IMR-90 (cell line): ENCODE data around the gene SPRED3. TPM values are rescaled to one million over a fixed set of nuclear protein-coding genes. Genes with fewer than 3 reads are reported as not detected.

ENCODE experiments used
- ATAC-seq: fragments of 200-7000 bp; cut with Tn5 transposase; 2 replicates; pipeline ENCODE4 v1.9.1; 2020; ENCODE audit warnings: low read depth, mild to moderate bottlenecking, moderate library complexity
- BruUV-seq: library from RNA; stranded (reverse); fragments of 400-500 nt; replicated peaks from 2 replicates; lab custom pipeline; 2021; lab: Mats Ljungman, UMichigan
- CTCF ChIA-PET: fragments of 300-600 bp; formaldehyde crosslinking; extraction: SDS; loops from one replicate; lab custom pipeline; 2021; ENCODE audit warnings: antibody characterized with exemption; lab: Yijun Ruan, JAX
- POLR2A ChIA-PET: fragments of 300-600 bp; sonication (Branson Sonifier 250); formaldehyde crosslinking; loops from one replicate; lab custom pipeline; 2022; ENCODE audit warnings: antibody characterized with exemption; ENCODE audit not compliant: unreplicated experiment; lab: Charles Lee
- DNase-seq: peaks from one replicate; pipeline ENCODE4 v3.0.0; 2013
- H2AFZ ChIP-seq: replicated peaks from 2 replicates; pipeline ENCODE3; 2013; ENCODE audit warnings: low read length, mild to moderate bottlenecking; ENCODE audit not compliant: poor library complexity
- H2AK5ac ChIP-seq: 2 replicates; pipeline ENCODE4 v1.6.1; 2013; ENCODE audit warnings: low read depth, low read length, inconsistent platforms
- H2AK9ac ChIP-seq: replicated peaks from 2 replicates; pipeline ENCODE3; 2013; ENCODE audit warnings: mild to moderate bottlenecking, low read depth, low read length, moderate library complexity; ENCODE audit not compliant: poor library complexity
- H2BK120ac ChIP-seq: 2 replicates; pipeline ENCODE4 v1.6.1; 2013; ENCODE audit warnings: low read depth, low read length, inconsistent platforms
- H2BK15ac ChIP-seq: 3 replicates; pipeline ENCODE4 v1.6.1; 2013; ENCODE audit warnings: low read depth, low read length, inconsistent platforms
- H2BK20ac ChIP-seq: 2 replicates; pipeline ENCODE4 v1.6.1; 2013; ENCODE audit warnings: low read depth, mild to moderate bottlenecking, inconsistent platforms, low read length, moderate library complexity
- H2BK5ac ChIP-seq: 2 replicates; pipeline ENCODE4 v1.6.1; 2013; ENCODE audit warnings: mild to moderate bottlenecking, low read depth, low read length, inconsistent platforms; ENCODE audit not compliant: poor library complexity, severe bottlenecking
- H3K14ac ChIP-seq: replicated peaks from 2 replicates; pipeline ENCODE4 v1.6.1; 2013; ENCODE audit warnings: low read depth, low read length, inconsistent platforms
- H3K18ac ChIP-seq: 2 replicates; pipeline ENCODE4 v1.6.1; 2013; ENCODE audit warnings: low read depth, low read length, control low read depth
- H3K23ac ChIP-seq: 2 replicates; pipeline ENCODE4 v1.6.1; 2013; ENCODE audit warnings: low read depth, low read length, inconsistent platforms
- H3K27ac ChIP-seq: 2 replicates; pipeline ENCODE4 v1.5.1; 2013; ENCODE audit warnings: mild to moderate bottlenecking, control low read depth, low read length; ENCODE audit not compliant: insufficient read depth
- H3K27me3 ChIP-seq: 2 replicates; pipeline ENCODE4 v1.6.1; 2013; ENCODE audit warnings: low read length; ENCODE audit not compliant: control insufficient read depth, insufficient read depth
- H3K36me3 ChIP-seq: 2 replicates; pipeline ENCODE4 v1.6.1; 2013; ENCODE audit warnings: low read length, mixed read lengths; ENCODE audit not compliant: control insufficient read depth, insufficient read depth
- H3K4ac ChIP-seq: 2 replicates; pipeline ENCODE4 v1.6.1; 2013; ENCODE audit warnings: low read depth, low read length, inconsistent platforms
- H3K4me1 ChIP-seq: 2 replicates; pipeline ENCODE4 v1.6.1; 2013; ENCODE audit warnings: low read length, mixed read lengths; ENCODE audit not compliant: control insufficient read depth, insufficient read depth
- H3K4me2 ChIP-seq: 2 replicates; pipeline ENCODE4 v1.6.1; 2013; ENCODE audit warnings: low read depth, mild to moderate bottlenecking, control low read depth, low read length, moderate library complexity
- H3K4me3 ChIP-seq: 2 replicates; pipeline ENCODE4 v1.5.1; 2013; ENCODE audit warnings: low read depth, mild to moderate bottlenecking, control low read depth, low read length, moderate library complexity; ENCODE audit not compliant: insufficient read depth
- H3K56ac ChIP-seq: 2 replicates; pipeline ENCODE4 v1.6.1; 2013; ENCODE audit warnings: low read length, inconsistent platforms; ENCODE audit not compliant: insufficient read depth; ENCODE audit errors: extremely low read depth
- H3K79me1 ChIP-seq, 2 experiments: 2 replicates each; pipeline ENCODE4 v1.6.1; 2013; ENCODE audit warnings: low read length in 2 of 2, inconsistent platforms in 1 of 2, low read depth in 1 of 2
- H3K9ac ChIP-seq: 2 replicates; pipeline ENCODE4 v1.6.1; 2013; ENCODE audit warnings: low read depth, low read length, control low read depth
- H3K9me1 ChIP-seq: 2 replicates; pipeline ENCODE4 v1.6.1; 2013; ENCODE audit warnings: low read length, inconsistent platforms; ENCODE audit not compliant: insufficient read depth
- H3K9me3 ChIP-seq: 2 replicates; pipeline ENCODE4 v1.6.1; 2013; ENCODE audit warnings: low read length; ENCODE audit not compliant: control insufficient read depth, insufficient read depth
- H4K20me1 ChIP-seq: 2 replicates; pipeline ENCODE4 v1.6.1; 2013; ENCODE audit warnings: low read length, inconsistent platforms; ENCODE audit not compliant: insufficient read depth
- H4K5ac ChIP-seq: 2 replicates; pipeline ENCODE4 v1.6.1; 2013; ENCODE audit warnings: mild to moderate bottlenecking, low read depth, low read length, control low read depth
- H4K8ac ChIP-seq, 2 experiments: 2 replicates each; pipeline ENCODE4 v1.6.1; 2013; ENCODE audit warnings: low read depth in 2 of 2, low read length in 2 of 2, control low read depth in 1 of 2, inconsistent platforms in 1 of 2
- H4K91ac ChIP-seq: 2 replicates; pipeline ENCODE4 v1.6.1; 2013; ENCODE audit warnings: low read depth, low read length, inconsistent platforms; ENCODE audit not compliant: insufficient read depth
- MAFK ChIP-seq: IDR thresholded peaks from 2 replicates; pipeline ENCODE4 v1.6.1; 2012; ENCODE audit warnings: low read depth, low read length, improper control_type of control experiment
- RAD21 ChIP-seq: IDR thresholded peaks from 2 replicates; pipeline ENCODE4 v1.6.1; 2012; ENCODE audit warnings: low read length, improper control_type of control experiment
- WGBS, 2 experiments: methylation state at CpG; one replicate each; pipeline versions ENCODE4 v1.1.5 to v1.1.7; 2013; ENCODE audit warnings: missing lambda C conversion rate in 2 of 2; ENCODE audit not compliant: insufficient read length in 1 of 2; ENCODE audit errors: extremely low coverage in 2 of 2; 5-methylcytosine and 5-hydroxymethylcytosine counted together
- dilution Hi-C: fragments of 300-500 bp; cut with HindIII; formaldehyde crosslinking; loops from one replicate; pipeline ENCODE4 v1.14.3; 2018; ENCODE audit warnings: low sequenced_read_pairs; ENCODE audit not compliant: unreplicated experiment
- in situ Hi-C: fragments of 300-500 bp; cut with MboI; formaldehyde crosslinking; loops from 3 replicates; pipeline ENCODE4 v1.14.3; 2019; ENCODE audit warnings: low sequenced_read_pairs, inconsistent platforms, mixed read lengths
- intact Hi-C: fragments of 100-400 bp; cut with micrococcal nuclease; formaldehyde crosslinking; loops from 2 replicates; pipeline ENCODE4 v1.10.0; 2022
- polyA plus RNA-seq, 3 experiments: library from polyadenylated mRNA; depleted of rRNA; stranded (reverse); fragments of >200 nt; gene quantifications; 2 replicates each; pipeline ENCODE4 v1.2.3, GENCODE V29; 2012; ENCODE audit warnings: low replicate concordance in 1 of 3
- total RNA-seq: library from RNA; depleted of rRNA; stranded (reverse); fragments of >200 nt; gene quantifications from 2 replicates; pipeline ENCODE4 v1.2.3, GENCODE V29; 2012

Gene SPRED3
- total and polyA plus RNA-seq, 2 of the 4 experiments (the other 2 are of a cell fraction): 0.90 to 7.9 TPM

- H3K18ac ChIP-seq: no peak overlapping the region
- WGBS, 2 experiments: no CpG with 5 or more reads among the region's 13 CpGs
- H2BK15ac ChIP-seq: no peak overlapping the region
- no peak overlapping the region for H3K14ac ChIP-seq
- H2BK120ac ChIP-seq: no peak overlapping the region
- H3K9me1 ChIP-seq: no peaks in the 10 kb centered on the region
- H2AK5ac ChIP-seq: no peak overlapping the region
- no peak overlapping the region for H4K91ac ChIP-seq
- H3K36me3 ChIP-seq: no peaks in the 10 kb centered on the region
- H3K9ac ChIP-seq: no peak overlapping the region
- H3K27ac ChIP-seq: no peak overlapping the region
- H3K23ac ChIP-seq: no peak overlapping the region
- no peaks in the 10 kb centered on the region for H3K4me1 ChIP-seq
- no peak overlapping the region for H2BK20ac ChIP-seq
- no peak for ATAC-seq
- no peak for TF ChIP-seq RAD21
- TF ChIP-seq MAFK: peak; percentile 97
- no peak for DNase-seq
- H3K27me3 ChIP-seq: peaks cover 26% of the 10 kb centered on the region
- intact Hi-C loops: no loop called here
- no peak overlapping the region for H4K8ac ChIP-seq
- no peak overlapping the region for H3K4ac ChIP-seq
- ChIA-PET CTCF (no interaction called here), POLR2A (no interaction called here)
- no peak overlapping the region for H2AK9ac ChIP-seq
- no peak overlapping the region for H3K56ac ChIP-seq
- in situ Hi-C loops: no loop called here
- H3K9me3 ChIP-seq: no peaks in the 10 kb centered on the region
- no peaks in the 10 kb centered on the region for H4K20me1 ChIP-seq
- dilution Hi-C loops: no loop called here
- no peaks in the 10 kb centered on the region for H3K79me1 ChIP-seq
- BruUV-seq: no TSS peak
- no peak overlapping the region for H2BK5ac ChIP-seq
- H2AFZ ChIP-seq: no peak overlapping the region
- no peak overlapping the region for H4K5ac ChIP-seq
- no peak overlapping the region for H3K4me3 ChIP-seq
- no peak overlapping the region for H3K4me2 ChIP-seq
Measured at GRCh38 chr19:38434549-38435051, 46.1 kb downstream of the SPRED3 start.
